Fibroblast of lung (primary cell): ENCODE measurements around the gene RBMS1. TPM values are rescaled to one million over a fixed set of nuclear protein-coding genes. Genes with fewer than 3 reads are reported as not detected.

Experiments
- DNase-seq, 2 donors: peaks; one replicate each; pipeline versions ENCODE4 v3.0.0 to v3.0.0-alpha.2; 2010; ENCODE audit warnings: low read depth in 2 of 2
- H2AFZ ChIP-seq: 2 replicates; pipeline ENCODE4 v1.5.1; 2012; ENCODE audit warnings: low read length, control low read depth, inconsistent platforms
- H3K27ac ChIP-seq: 2 replicates; pipeline ENCODE4 v1.5.1; 2011; ENCODE audit warnings: low read length, control low read depth; ENCODE audit not compliant: insufficient read depth
- H3K27me3 ChIP-seq: 2 replicates; pipeline ENCODE4 v1.5.1; 2011; ENCODE audit warnings: mild to moderate bottlenecking, low read length; ENCODE audit not compliant: control insufficient read depth, insufficient read depth
- H3K36me3 ChIP-seq: 2 replicates; pipeline ENCODE4 v1.5.1; 2011; ENCODE audit warnings: low read length; ENCODE audit not compliant: control insufficient read depth, insufficient read depth
- H3K4me1 ChIP-seq: 2 replicates; pipeline ENCODE4 v1.5.1; 2011; ENCODE audit warnings: low read length; ENCODE audit not compliant: control insufficient read depth, insufficient read depth; ENCODE audit errors: extremely low read depth
- H3K4me2 ChIP-seq: 2 replicates; pipeline ENCODE4 v1.5.1; 2011; ENCODE audit warnings: low read length, control low read depth; ENCODE audit not compliant: insufficient read depth; ENCODE audit errors: extremely low read depth
- H3K4me3 ChIP-seq, 4 experiments: fragments of 200-600 bp in 1 of 4; sonication (generic) in 1 of 4; replicated peaks in 1 of 4; 2 replicates each; pipeline ENCODE4 v1.5.1; 2011 to 2016; ENCODE audit warnings: low read length in 4 of 4, low read depth in 3 of 4, mild to moderate bottlenecking in 3 of 4, control low read depth in 2 of 4, inconsistent platforms in 1 of 4, mixed read lengths in 1 of 4; ENCODE audit not compliant: insufficient read depth in 1 of 4; ENCODE audit errors: control extremely low read depth in 1 of 4
- H3K79me2 ChIP-seq: 2 replicates; pipeline ENCODE4 v1.5.1; 2012; ENCODE audit warnings: mild to moderate bottlenecking, low read length, inconsistent platforms; ENCODE audit not compliant: control insufficient read depth, insufficient read depth
- H3K9ac ChIP-seq: 2 replicates; pipeline ENCODE4 v1.5.1; 2011; ENCODE audit warnings: mild to moderate bottlenecking, low read length, control low read depth; ENCODE audit not compliant: insufficient read depth
- H3K9me3 ChIP-seq: 2 replicates; pipeline ENCODE4 v1.5.1; 2012; ENCODE audit warnings: low read depth, low read length; ENCODE audit not compliant: control insufficient read depth, insufficient read depth
- H4K20me1 ChIP-seq: 2 replicates; pipeline ENCODE4 v1.5.1; 2011; ENCODE audit warnings: low read length; ENCODE audit not compliant: control insufficient read depth, insufficient read depth; ENCODE audit errors: extremely low read depth
- CTCF ChIP-seq, 2 donors: IDR thresholded peaks in 1 of 2; conservative IDR thresholded peaks in 1 of 2; 1 replicate in 1 of 2; 2 replicates in 1 of 2; pipeline ENCODE4 v1.5.1; 2011 to 2012; ENCODE audit warnings: low read length in 2 of 2, control low read depth in 1 of 2, inconsistent platforms in 1 of 2, low read depth in 1 of 2, mild to moderate bottlenecking in 1 of 2
- EZH2 ChIP-seq: IDR thresholded peaks from 2 replicates; pipeline ENCODE4 v1.5.1; 2012; ENCODE audit warnings: low read length, control low read depth, mild to moderate bottlenecking; ENCODE audit errors: missing control alignments
- polyA plus RNA-seq, 2 donors: library from polyadenylated mRNA; depleted of rRNA in 1 of 2; stranded (reverse) in 1 of 2; unstranded in 1 of 2; fragments of >200 nt; gene quantifications; 2 replicates each; pipeline ENCODE4 v1.2.1, GENCODE V29; 2011 to 2012; ENCODE audit warnings: missing spikeins in 1 of 2
- total RNA-seq: library from RNA; depleted of rRNA; stranded (reverse); fragments of >200 nt; gene quantifications from 2 replicates; pipeline ENCODE4 v1.2.1, GENCODE V29; 2014

RBMS1 gene
- total and polyA plus RNA-seq, 2 donors (not counting 1 experiment from before 2014, with no cell fraction given): 77.3 to 146 TPM

DNA sequence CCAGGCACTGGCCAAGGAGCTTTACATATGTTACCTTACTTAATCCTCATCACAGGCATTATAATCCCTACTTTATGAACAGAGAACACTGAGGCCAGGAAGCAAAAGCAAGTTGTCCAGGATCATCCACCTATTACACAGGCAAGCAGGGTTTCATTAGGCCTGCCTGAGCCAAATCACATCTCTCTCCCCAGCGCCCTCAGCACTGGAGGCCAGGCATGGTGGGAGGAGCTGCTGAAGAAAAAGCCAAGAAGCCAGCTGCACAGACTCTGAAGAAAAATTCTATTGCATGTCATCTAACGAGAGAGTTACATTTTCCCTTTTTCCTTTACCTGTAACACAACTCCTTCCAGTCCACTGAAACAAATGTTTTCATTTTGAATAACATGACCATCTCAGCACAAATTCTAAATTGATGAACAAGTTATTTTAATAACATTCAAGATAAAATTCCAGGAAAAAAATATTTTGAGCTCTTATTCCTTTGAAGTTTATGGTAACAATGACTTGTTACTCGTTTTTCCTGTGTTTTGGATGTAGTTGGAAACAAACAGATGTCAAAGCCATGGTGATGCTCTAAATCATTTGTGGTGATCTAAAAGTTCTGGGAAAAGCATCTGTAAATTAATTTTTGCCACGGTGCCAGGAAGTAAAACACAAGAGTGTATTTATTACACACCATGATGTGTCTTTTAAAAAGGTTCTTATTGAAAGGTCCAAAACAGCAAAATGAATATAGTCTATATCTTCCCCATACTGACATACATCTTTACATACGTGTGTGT, 154.5 kb downstream of the RBMS1 start:
- Histone ChIP-seq H3K79me2 (peaks cover 87% of the 10 kb centered on the region), H4K20me1 (no peaks in the 10 kb centered on the region), H3K27me3 (no peaks in the 10 kb centered on the region), H3K27ac (peak overlapping the region; percentile 17), H2AFZ (no peak overlapping the region), H3K4me1 (peaks cover 3% of the 10 kb centered on the region), H3K36me3 (no peaks in the 10 kb centered on the region), H3K9me3 (no peaks in the 10 kb centered on the region), H3K4me3 (no peak overlapping the region), H3K4me2 (peak overlapping the region; percentile 30), H3K9ac (no peak overlapping the region)
- DNase-seq: peak; percentile 40 to 60
- TF ChIP-seq EZH2 (no peak), CTCF (conservative IDR thresholded peaks at IDR 0.05 in 1 of 2, IDR thresholded peaks at IDR 0.05 in 1 of 2; ENCODE audit: low read depth in 1 of 2, low read length in 2 of 2) (no peak)

GRCh38 chr2:160337728-160338127, 155.9 kb downstream of the RBMS1 start:
- Histone ChIP-seq H4K20me1 (no peaks in the 10 kb centered on the region), H3K27me3 (no peaks in the 10 kb centered on the region), H3K36me3 (no peaks in the 10 kb centered on the region), H3K27ac (no peak overlapping the region), H2AFZ (no peak overlapping the region), H3K4me2 (no peak overlapping the region), H3K9ac (no peak overlapping the region), H3K4me1 (peaks cover 3% of the 10 kb centered on the region), H3K9me3 (no peaks in the 10 kb centered on the region), H3K4me3 (no peak overlapping the region), H3K79me2 (peaks cover 88% of the 10 kb centered on the region)
- TF ChIP-seq EZH2: no peak
- no peak for TF ChIP-seq CTCF (conservative IDR thresholded peaks at IDR 0.05 in 1 of 2, IDR thresholded peaks at IDR 0.05 in 1 of 2; ENCODE audit: low read depth in 1 of 2, low read length in 2 of 2)
- DNase-seq: no peak

DNA sequence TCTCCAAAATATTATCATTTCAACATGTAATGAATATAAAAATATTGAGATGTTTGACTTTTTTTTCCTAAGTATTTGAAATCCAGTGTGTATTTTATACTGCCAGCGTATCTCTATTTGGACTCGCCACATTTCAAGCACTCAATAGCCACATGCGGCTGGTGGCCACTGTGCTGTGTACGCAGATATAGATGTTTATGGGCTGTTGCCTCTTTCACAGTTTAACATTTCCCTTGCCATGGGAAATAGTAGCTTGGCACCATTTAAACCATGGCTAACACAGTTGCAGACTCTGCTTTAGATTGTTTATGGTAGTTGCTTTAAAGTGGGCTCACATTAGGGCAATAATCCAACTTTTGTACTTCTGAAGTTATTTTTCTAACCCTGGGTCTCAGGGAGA, 157.0 kb downstream of the RBMS1 start:
- no peak overlapping the region for H3K9ac ChIP-seq
- no peak overlapping the region for H3K4me3 ChIP-seq
- H3K27me3 ChIP-seq: no peaks in the 10 kb centered on the region
- no peaks in the 10 kb centered on the region for H3K9me3 ChIP-seq
- H2AFZ ChIP-seq: no peak overlapping the region
- peaks cover 3% of the 10 kb centered on the region for H3K4me1 ChIP-seq
- no peaks in the 10 kb centered on the region for H4K20me1 ChIP-seq
- no peak for TF ChIP-seq EZH2
- TF ChIP-seq CTCF (conservative IDR thresholded peaks at IDR 0.05 in 1 of 2, IDR thresholded peaks at IDR 0.05 in 1 of 2; ENCODE audit: low read depth in 1 of 2, low read length in 2 of 2): no peak
- H3K79me2 ChIP-seq: peaks cover 89% of the 10 kb centered on the region
- H3K27ac ChIP-seq: peak overlapping the region; percentile 39
- H3K36me3 ChIP-seq: no peaks in the 10 kb centered on the region
- H3K4me2 ChIP-seq: no peak overlapping the region
- no peak for DNase-seq
